GM12875 (cell line): Measurements from ENCODE around the gene PLA2R1.

Source experiments
- H3K4me3 ChIP-seq: one replicate; pipeline ENCODE4 v1.5.1; 2011; ENCODE audit warnings: low read depth, low read length, control low read depth
- CTCF ChIP-seq: IDR thresholded peaks from 2 replicates; pipeline ENCODE4 v1.5.1; 2011; ENCODE audit warnings: low read depth, mild to moderate bottlenecking, control low read depth, inconsistent platforms, low read length, moderate library complexity, borderline replicate concordance; ENCODE audit not compliant: insufficient read depth

PLA2R1 gene

GRCh38 chr2:159907909-159908308, 154.5 kb downstream of the PLA2R1 start:
- no peak overlapping the region for H3K4me3 ChIP-seq
- no peak for TF ChIP-seq CTCF

- TF ChIP-seq CTCF: no peak
- H3K4me3 ChIP-seq: no peak overlapping the region
Observed at GRCh38 chr2:159905926-159906714, 156.3 kb downstream of the PLA2R1 start.

- TF ChIP-seq CTCF: no peak
- H3K4me3 ChIP-seq: peak overlapping the region; percentile 93
Observed at GRCh38 chr2:159904959-159905305, 157.5 kb downstream of the PLA2R1 start.

GRCh38 chr2:159904127-159904958, 158.1 kb downstream of the PLA2R1 start, which contains the start of gene LY75:
LY75 (minus strand) TSS chr2:159904756.
- H3K4me3 ChIP-seq: peak within 1 kb of the TSS; percentile 93
- TF ChIP-seq CTCF: 0 out of 2 replicates have a peak, but pooled peaks have one; percentile 11

- peak overlapping the region; percentile 93 for H3K4me3 ChIP-seq
- no peak for TF ChIP-seq CTCF
Observed at GRCh38 chr2:159903443-159904126, 158.8 kb downstream of the PLA2R1 start.

GRCh38 chr2:159902722-159903121, 159.7 kb downstream of the PLA2R1 start:
- no peak for TF ChIP-seq CTCF
- peak overlapping the region; percentile 93 for H3K4me3 ChIP-seq

GRCh38 chr2:159900343-159900742, 162.1 kb downstream of the PLA2R1 start:
- no peak for TF ChIP-seq CTCF

More at GRCh38 chr2:159900343-159900742, 162.1 kb downstream of the PLA2R1 start:
- H3K4me3 ChIP-seq: no peak overlapping the region
